ENCODE data around the gene SLC5A4. TPM values are rescaled to one million over a fixed set of nuclear protein-coding genes. Genes with fewer than 3 reads are reported as not detected.

Gene SLC5A4
- total and polyA plus RNA-seq, 10 of the 15 experiments (the other 5 are each of a cell fraction or from before 2014, with no cell fraction given) = not detected

DNA sequence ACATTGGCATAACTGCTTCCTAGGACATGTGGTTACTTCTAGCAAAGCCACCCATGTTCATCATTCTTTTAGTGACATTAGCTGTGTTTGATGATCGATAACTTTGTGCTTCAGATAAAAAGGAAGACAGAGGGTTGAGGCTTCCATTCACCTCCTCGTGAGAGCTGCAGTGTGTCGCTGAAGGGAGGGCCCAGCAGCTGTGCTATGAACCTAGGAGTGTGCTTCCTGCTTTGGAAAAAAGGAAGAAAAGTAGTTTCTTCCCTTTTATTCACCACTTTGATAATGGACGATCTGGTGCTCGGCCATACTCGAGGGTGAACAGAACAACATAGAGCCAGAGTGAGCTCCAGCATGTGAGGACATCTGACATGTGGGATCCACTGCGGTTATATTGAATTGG, 44.1 kb downstream of the SLC5A4 start:
- Histone ChIP-seq H4K20me1 (ENCODE audit: control insufficient read depth, insufficient read depth) (no peaks in the 10 kb centered on the region), H3K4me2 (ENCODE audit: control insufficient read depth, insufficient read depth) (no peak overlapping the region), H3K79me2 (ENCODE audit: control insufficient read depth, insufficient read depth, low read length) (no peaks in the 10 kb centered on the region), H2AFZ (ENCODE audit: control insufficient read depth, low read depth, low read length) (no peak overlapping the region), H3K36me3 (ENCODE audit: control insufficient read depth in 2 of 2, insufficient read depth in 2 of 2, low read length in 1 of 2) (no peaks in the 10 kb centered on the region), H3K4me3 (no peak overlapping the region), H3K9ac (ENCODE audit: control insufficient read depth, insufficient read depth, low read length) (no peak overlapping the region), H3K9me3 (replicated peaks; ENCODE audit: control insufficient read depth, insufficient read depth, low read length) (no peaks in the 10 kb centered on the region), H3K4me1 (ENCODE audit: control insufficient read depth, insufficient read depth, low read length) (no peaks in the 10 kb centered on the region), H3K27me3 (replicated peaks in 1 of 2; ENCODE audit: control insufficient read depth in 2 of 2, insufficient read depth in 2 of 2, low read length in 1 of 2) (no peaks in the 10 kb centered on the region), H3K27ac (ENCODE audit: control insufficient read depth, insufficient read depth) (no peak overlapping the region)
- CTCF ChIA-PET = interaction anchor here (0.9 kb wide), 1 partner anchor 237 kb away, joined by 3 read pairs; no protein-coding TSS in a partner anchor
- intact Hi-C loops (cut with micrococcal nuclease; ENCODE audit: unreplicated experiment) (no loop called here), in situ Hi-C loops (cut with MboI) (no loop called here)
- 19% methylated on average over 7 of the region's 7 CpGs for whole genome bisulfite sequencing (ENCODE audit: insufficient coverage, insufficient replicate concordance, low lambda C conversion rate, missing lambda C conversion rate)
- BruUV-seq (replicated peaks) = no TSS peak
- ATAC-seq (no peak), DNase-seq (ENCODE audit: low read depth, low spot score) (no peak), FAIRE-seq (no peak)
- SMC1A ChIA-PET (ENCODE audit: uncharacterized antibody, unreplicated experiment) = no interaction called here
- POLR2A ChIA-PET = no interaction called here
- no peak for TF ChIP-seq CHD2 (IDR thresholded peaks at IDR 0.05; ENCODE audit: borderline replicate concordance, low read depth, low read length)
- no peak for TF ChIP-seq ASH2L (IDR thresholded peaks at IDR 0.05; ENCODE audit: borderline replicate concordance, low read depth)
- TF ChIP-seq, protein P1, sequence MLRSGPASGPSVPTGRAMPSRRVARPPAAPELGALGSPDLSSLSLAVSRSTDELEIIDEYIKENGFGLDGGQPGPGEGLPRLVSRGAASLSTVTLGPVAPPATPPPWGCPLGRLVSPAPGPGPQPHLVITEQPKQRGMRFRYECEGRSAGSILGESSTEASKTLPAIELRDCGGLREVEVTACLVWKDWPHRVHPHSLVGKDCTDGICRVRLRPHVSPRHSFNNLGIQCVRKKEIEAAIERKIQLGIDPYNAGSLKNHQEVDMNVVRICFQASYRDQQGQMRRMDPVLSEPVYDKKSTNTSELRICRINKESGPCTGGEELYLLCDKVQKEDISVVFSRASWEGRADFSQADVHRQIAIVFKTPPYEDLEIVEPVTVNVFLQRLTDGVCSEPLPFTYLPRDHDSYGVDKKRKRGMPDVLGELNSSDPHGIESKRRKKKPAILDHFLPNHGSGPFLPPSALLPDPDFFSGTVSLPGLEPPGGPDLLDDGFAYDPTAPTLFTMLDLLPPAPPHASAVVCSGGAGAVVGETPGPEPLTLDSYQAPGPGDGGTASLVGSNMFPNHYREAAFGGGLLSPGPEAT (IDR thresholded peaks at IDR 0.05; ENCODE audit: low read depth) = no peak
- no peak for TF ChIP-seq EGR1 (IDR thresholded peaks at IDR 0.05; ENCODE audit: borderline replicate concordance in 1 of 2, low read depth in 2 of 2, low read length in 2 of 2)
- no peak for TF ChIP-seq IKZF1 (conservative IDR thresholded peaks at IDR 0.05)
- RAD21 ChIA-PET (ENCODE audit: unreplicated experiment) = no interaction called here

DNA sequence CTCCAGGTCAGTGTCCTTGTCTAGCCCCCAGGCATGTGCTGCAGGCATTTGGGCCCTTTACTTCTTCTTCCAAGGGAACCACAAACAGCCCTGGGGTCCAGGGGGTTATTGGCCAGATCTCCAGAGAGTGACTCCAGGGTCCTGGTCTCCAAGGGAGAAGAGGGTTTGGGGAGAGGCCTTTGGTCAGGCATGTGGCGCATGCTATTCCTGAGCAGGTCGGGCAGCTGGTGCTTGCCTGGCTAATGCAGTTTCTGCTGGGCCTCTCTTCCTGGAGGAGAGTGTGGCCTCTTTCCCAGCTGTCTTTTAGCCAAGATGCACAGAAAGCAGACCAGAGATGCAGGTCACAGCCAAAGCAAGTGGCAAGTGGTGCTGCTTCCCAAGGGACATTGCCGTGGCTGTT, 46.5 kb downstream of the SLC5A4 start:
- FAIRE-seq (no peak), ATAC-seq (no peak), DNase-seq (ENCODE audit: low read depth, low spot score) (no peak)
- ChIA-PET CTCF (interaction anchor here (1.3 kb wide), 1 partner anchor 58 kb away, joined by 3 read pairs; no protein-coding TSS in a partner anchor), POLR2A (no interaction called here), RAD21 (ENCODE audit: unreplicated experiment) (no interaction called here), SMC1A (ENCODE audit: uncharacterized antibody, unreplicated experiment) (no interaction called here)
- BruUV-seq (replicated peaks) = no TSS peak
- Histone ChIP-seq H3K9ac (ENCODE audit: control insufficient read depth, insufficient read depth, low read length) (no peak overlapping the region), H3K36me3 (ENCODE audit: control insufficient read depth in 2 of 2, insufficient read depth in 2 of 2, low read length in 1 of 2) (no peaks in the 10 kb centered on the region), H3K27ac (ENCODE audit: control insufficient read depth, insufficient read depth) (no peak overlapping the region), H3K4me2 (ENCODE audit: control insufficient read depth, insufficient read depth) (no peak overlapping the region), H2AFZ (ENCODE audit: control insufficient read depth, low read depth, low read length) (no peak overlapping the region), H3K27me3 (replicated peaks in 1 of 2; ENCODE audit: control insufficient read depth in 2 of 2, insufficient read depth in 2 of 2, low read length in 1 of 2) (peaks cover 0 to 2% of the 10 kb centered on the region in 2 experiments; a peak in 2 of 4 replicates), H3K9me3 (replicated peaks; ENCODE audit: control insufficient read depth, insufficient read depth, low read length) (no peaks in the 10 kb centered on the region), H4K20me1 (ENCODE audit: control insufficient read depth, insufficient read depth) (no peaks in the 10 kb centered on the region), H3K4me1 (ENCODE audit: control insufficient read depth, insufficient read depth, low read length) (no peaks in the 10 kb centered on the region), H3K4me3 (no peak overlapping the region), H3K79me2 (ENCODE audit: control insufficient read depth, insufficient read depth, low read length) (no peaks in the 10 kb centered on the region)
- WGBS (ENCODE audit: insufficient coverage, insufficient replicate concordance, low lambda C conversion rate, missing lambda C conversion rate) = 54% methylated on average over 3 of the region's 3 CpGs
- in situ Hi-C loops (cut with MboI) = no loop called here
- intact Hi-C loops (cut with micrococcal nuclease; ENCODE audit: unreplicated experiment) = loop anchor here (5.0 to 10.0 kb wide), 2 partner anchors 104 to 231 kb away; no protein-coding TSS in a partner anchor
- no peak for TF ChIP-seq CHD2 (IDR thresholded peaks at IDR 0.05; ENCODE audit: borderline replicate concordance, low read depth, low read length)
- no peak for TF ChIP-seq SMC3 (IDR thresholded peaks at IDR 0.05; ENCODE audit: borderline replicate concordance, low read length)
- TF ChIP-seq LARP7 (IDR thresholded peaks at IDR 0.05) = no peak
- TF ChIP-seq CHD4 (IDR thresholded peaks at IDR 0.05) = no peak
- no peak for TF ChIP-seq YBX1 (IDR thresholded peaks at IDR 0.05)
- TF ChIP-seq MYB (IDR thresholded peaks at IDR 0.05; ENCODE audit: borderline replicate concordance, low read depth, low read length) = no peak
- no peak for TF ChIP-seq NFYB (IDR thresholded peaks at IDR 0.05; ENCODE audit: insufficient read depth, low read depth, low read length)
- no peak for TF ChIP-seq NR2F1 (conservative IDR thresholded peaks at IDR 0.05)
- no peak for TF ChIP-seq SMAD5 (IDR thresholded peaks at IDR 0.05; ENCODE audit: low read depth)
- no peak for TF ChIP-seq HDAC2 (IDR thresholded peaks at IDR 0.05)
- TF ChIP-seq CBFB (IDR thresholded peaks at IDR 0.05; ENCODE audit: low read depth) = no peak
